HepG2 (cell line): ENCODE results near the gene LRRC51. TPM values are rescaled to one million over a fixed set of nuclear protein-coding genes. Genes with fewer than 3 reads are reported as not detected.

Experiments used
- DR1 ChIP-seq: sonication (generic); formaldehyde crosslinking; IDR thresholded peaks from 2 replicates; pipeline ENCODE4 v1.8.0; 2021; ENCODE audit warnings: mild to moderate bottlenecking, missing genetic modification reagents, inconsistent platforms
- GFI1 ChIP-seq: sonication (generic); formaldehyde crosslinking; IDR thresholded peaks from 2 replicates; pipeline ENCODE4 v1.5.0; 2020; ENCODE audit warnings: missing genetic modification reagents, mild to moderate bottlenecking, borderline replicate concordance
- IRX3 ChIP-seq: sonication (generic); formaldehyde crosslinking; IDR thresholded peaks from 2 replicates; pipeline ENCODE4 v1.8.1; 2023; ENCODE audit warnings: mild to moderate bottlenecking, low read depth, missing genetic modification reagents, borderline replicate concordance
- RFX5 ChIP-seq: IDR thresholded peaks from 2 replicates; pipeline ENCODE4 v1.6.1; 2011; ENCODE audit warnings: low read depth, low read length, improper control_type of control experiment
- SNAPC2 ChIP-seq: sonication (generic); formaldehyde crosslinking; IDR thresholded peaks from 2 replicates; pipeline ENCODE4 v1.8.1; 2022; ENCODE audit warnings: mild to moderate bottlenecking, missing genetic modification reagents
- ZBED4 ChIP-seq: sonication (generic); formaldehyde crosslinking; IDR thresholded peaks from 2 replicates; pipeline ENCODE4 v1.4.0; 2020; ENCODE audit warnings: missing genetic modification reagents, borderline replicate concordance
- ZNF816 ChIP-seq: sonication (generic); formaldehyde crosslinking; IDR thresholded peaks from 2 replicates; pipeline ENCODE4 v1.8.0; 2022; ENCODE audit warnings: missing genetic modification reagents, mild to moderate bottlenecking, borderline replicate concordance
- ZSCAN20 ChIP-seq: sonication (generic); formaldehyde crosslinking; IDR thresholded peaks from 2 replicates; pipeline ENCODE4 v1.4.0; 2020; ENCODE audit warnings: missing genetic modification reagents, mild to moderate bottlenecking, borderline replicate concordance
- polyA plus RNA-seq, 8 experiments: library from polyadenylated mRNA; depleted of rRNA in 3 of 8; stranded (reverse) in 7 of 8; unstranded in 1 of 8; fragments of >200 nt; fragmentation: Illumina TruSeq in 4 of 8; extraction: Trizol in 4 of 8; gene quantifications; 2 replicates each; pipeline versions ENCODE4 v1.2.1 to v1.2.3, GENCODE V29; 2011 to 2016; ENCODE audit warnings: low read depth in 4 of 8, missing spikeins in 1 of 8, mixed read lengths in 1 of 8; ENCODE audit not compliant: insufficient read depth in 1 of 8
- total RNA-seq, 5 experiments: library from RNA; depleted of rRNA; stranded (reverse); fragments of >200 nt; fragmentation: Illumina TruSeq; extraction: Trizol; gene quantifications; 2 replicates each; pipeline ENCODE4 v1.2.3, GENCODE V29; 2016; ENCODE audit warnings: low read depth in 1 of 5
- TF ChIP-seq, protein P1 (sequence below): sonication (generic); formaldehyde crosslinking; IDR thresholded peaks from 2 replicates; pipeline ENCODE4 v1.8.0; 2022; ENCODE audit warnings: missing genetic modification reagents, mild to moderate bottlenecking, inconsistent platforms, borderline replicate concordance
- TF ChIP-seq, protein P2 (sequence below): sonication (generic); formaldehyde crosslinking; IDR thresholded peaks from 2 replicates; pipeline ENCODE4 v1.9.0; 2021; ENCODE audit warnings: missing genetic modification reagents, borderline replicate concordance

The LRRC51 gene
- total and polyA plus RNA-seq, 2 of the 13 experiments (the other 11 are each of a cell fraction or from before 2014, with no cell fraction given): 5.3 to 6.0 TPM

DNA sequence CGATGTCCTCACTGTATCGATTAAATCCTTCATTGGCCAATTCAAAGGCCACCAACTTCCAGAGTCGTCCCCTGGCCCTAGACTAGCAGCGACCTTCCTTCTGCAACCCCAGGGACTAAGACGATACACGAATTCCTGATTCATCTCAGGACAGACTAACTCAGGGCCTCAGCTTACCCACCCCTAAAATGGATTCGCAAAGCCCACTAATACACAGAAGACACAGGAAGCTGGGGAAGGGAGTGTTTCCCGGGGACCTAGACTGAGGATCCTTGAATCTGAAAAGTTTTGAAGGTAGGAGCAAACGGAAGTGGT lies 21.9 kb downstream of the LRRC51 start (continued):
- TF ChIP-seq ZBED4 (CRISPR knock-in tag): peak; percentile 12; the same call in 1 of the 2 replicates
- no peak for TF ChIP-seq SNAPC2 (CRISPR knock-in tag)
- TF ChIP-seq RFX5: no peak
- 0 out of 2 replicates have a peak, but pooled peaks have one; percentile 12 for TF ChIP-seq ZSCAN20 (CRISPR knock-in tag)
- 0 out of 2 replicates have a peak, but pooled peaks have one; percentile 3 for TF ChIP-seq ZNF816 (CRISPR knock-in tag)
- TF ChIP-seq, protein P1, sequence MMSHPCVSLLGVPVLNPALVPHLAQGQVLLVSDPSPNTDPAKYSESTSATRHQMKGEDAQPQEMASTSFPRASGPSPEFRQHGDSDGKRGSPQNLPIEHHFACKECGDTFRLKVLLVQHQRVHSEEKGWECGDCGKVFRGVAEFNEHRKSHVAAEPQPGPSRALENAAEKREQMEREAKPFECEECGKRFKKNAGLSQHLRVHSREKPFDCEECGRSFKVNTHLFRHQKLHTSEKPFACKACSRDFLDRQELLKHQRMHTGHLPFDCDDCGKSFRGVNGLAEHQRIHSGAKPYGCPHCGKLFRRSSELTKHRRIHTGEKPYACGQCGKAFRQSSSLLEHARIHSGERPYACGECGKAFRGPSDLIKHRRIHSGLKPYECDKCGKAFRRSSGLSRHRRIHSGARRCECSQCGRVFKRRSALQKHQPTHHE (CRISPR knock-in tag): peak; percentile 35; the same call in 1 of the 2 replicates
- TF ChIP-seq, protein P2, sequence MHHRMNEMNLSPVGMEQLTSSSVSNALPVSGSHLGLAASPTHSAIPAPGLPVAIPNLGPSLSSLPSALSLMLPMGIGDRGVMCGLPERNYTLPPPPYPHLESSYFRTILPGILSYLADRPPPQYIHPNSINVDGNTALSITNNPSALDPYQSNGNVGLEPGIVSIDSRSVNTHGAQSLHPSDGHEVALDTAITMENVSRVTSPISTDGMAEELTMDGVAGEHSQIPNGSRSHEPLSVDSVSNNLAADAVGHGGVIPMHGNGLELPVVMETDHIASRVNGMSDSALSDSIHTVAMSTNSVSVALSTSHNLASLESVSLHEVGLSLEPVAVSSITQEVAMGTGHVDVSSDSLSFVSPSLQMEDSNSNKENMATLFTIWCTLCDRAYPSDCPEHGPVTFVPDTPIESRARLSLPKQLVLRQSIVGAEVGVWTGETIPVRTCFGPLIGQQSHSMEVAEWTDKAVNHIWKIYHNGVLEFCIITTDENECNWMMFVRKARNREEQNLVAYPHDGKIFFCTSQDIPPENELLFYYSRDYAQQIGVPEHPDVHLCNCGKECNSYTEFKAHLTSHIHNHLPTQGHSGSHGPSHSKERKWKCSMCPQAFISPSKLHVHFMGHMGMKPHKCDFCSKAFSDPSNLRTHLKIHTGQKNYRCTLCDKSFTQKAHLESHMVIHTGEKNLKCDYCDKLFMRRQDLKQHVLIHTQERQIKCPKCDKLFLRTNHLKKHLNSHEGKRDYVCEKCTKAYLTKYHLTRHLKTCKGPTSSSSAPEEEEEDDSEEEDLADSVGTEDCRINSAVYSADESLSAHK (CRISPR knock-in tag): no peak
- TF ChIP-seq GFI1: 0 out of 2 replicates have a peak, but pooled peaks have one; percentile 17
- TF ChIP-seq IRX3 (CRISPR knock-in tag): no peak
- 0 out of 2 replicates have a peak, but pooled peaks have one; percentile 15 for TF ChIP-seq DR1 (CRISPR knock-in tag)
- TF ChIP-seq, all 625 proteins: peak for 20
